Suprapubic skin (tissue), 4 donors: ENCODE results near the gene PC. TPM values are rescaled to one million over a fixed set of nuclear protein-coding genes. Genes with fewer than 3 reads are reported as not detected.

Experiments used
- DNase-seq, 2 donors: peaks; one replicate each; pipeline ENCODE4 v3.0.0-alpha.2; 2019; ENCODE audit warnings: low spot score in 2 of 2
- H3K27ac ChIP-seq: fragments of 200-600 bp; sonication (generic); one replicate; pipeline ENCODE4 v1.5.1; 2019
- H3K27me3 ChIP-seq: fragments of 200-600 bp; sonication (generic); one replicate; pipeline ENCODE4 v1.5.1; 2019
- H3K36me3 ChIP-seq: fragments of 200-600 bp; sonication (generic); one replicate; pipeline ENCODE4 v1.5.1; 2019
- H3K4me1 ChIP-seq: fragments of 200-600 bp; sonication (generic); one replicate; pipeline ENCODE4 v1.5.1; 2019
- H3K4me3 ChIP-seq: fragments of 200-600 bp; sonication (generic); one replicate; pipeline ENCODE4 v1.5.1; 2019; ENCODE audit warnings: mild to moderate bottlenecking
- H3K9me3 ChIP-seq: fragments of 200-600 bp; sonication (generic); one replicate; pipeline ENCODE4 v1.5.1; 2019
- EP300 ChIP-seq: sonication (generic); formaldehyde crosslinking; IDR thresholded peaks from one replicate; pipeline ENCODE4 v1.6.1; 2017; ENCODE audit warnings: antibody characterized with exemption
- POLR2A ChIP-seq, 2 donors: fragments of 450-650 bp; IDR thresholded peaks; one replicate each; pipeline ENCODE4 v1.6.1; 2017; ENCODE audit warnings: antibody characterized with exemption in 2 of 2, mild to moderate bottlenecking in 2 of 2, moderate library complexity in 2 of 2
- POLR2AphosphoS5 ChIP-seq, 3 donors: sonication (generic); formaldehyde crosslinking; IDR thresholded peaks; one replicate each; pipeline ENCODE4 v1.6.1; 2017; ENCODE audit warnings: antibody characterized with exemption in 3 of 3
- WGBS: methylation state at CpG from one replicate; pipeline ENCODE4 v1.1.5; 2018; 5-methylcytosine and 5-hydroxymethylcytosine counted together
- total RNA-seq, 4 donors: library from RNA; depleted of rRNA; stranded (reverse); fragments of >200 nt; gene quantifications; one replicate each; pipeline ENCODE4 v1.1.0, GENCODE V29; 2016
- TF ChIP-seq, protein P1 (sequence below), 2 donors: fragments of 200-600 bp in 1 of 2; fragments of 450-650 bp in 1 of 2; sonication (generic) in 1 of 2; IDR thresholded peaks; one replicate each; pipeline ENCODE4 v1.5.1; 2016 to 2019; ENCODE audit warnings: antibody characterized with exemption in 2 of 2, mild to moderate bottlenecking in 1 of 2, moderate library complexity in 1 of 2

The PC gene
- total RNA-seq, 4 donors from 2014 or later, result 10.8 to 25.4 (median 13.9) TPM

DNA sequence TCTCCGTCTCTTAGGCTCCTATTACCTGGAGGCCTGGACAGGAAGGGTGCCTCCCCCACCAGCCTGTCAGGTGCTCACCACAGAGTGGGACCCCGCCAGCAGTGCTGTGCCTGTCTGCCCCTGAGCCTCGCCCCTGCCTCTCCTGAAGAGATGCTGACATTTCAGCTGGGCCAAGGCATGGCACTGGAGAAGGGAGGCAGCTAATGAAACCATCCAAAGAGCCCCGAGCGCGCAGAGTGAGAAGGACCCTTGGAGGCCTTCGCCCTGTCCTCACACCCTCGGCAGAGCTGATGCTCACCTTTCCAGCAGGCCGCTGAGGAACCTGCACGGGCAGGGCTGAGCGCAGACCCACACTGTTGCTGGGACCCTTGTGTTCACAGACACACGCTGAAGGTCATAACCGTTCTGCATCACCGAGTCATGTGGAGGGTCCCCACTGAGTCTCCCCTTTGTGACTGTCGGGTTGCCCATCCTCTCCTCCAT is 103.4 kb downstream of the PC start:
- 97% methylated on average over 15 of the region's 15 CpGs for WGBS
- H3K4me3 ChIP-seq, result no peak overlapping the region
- TF ChIP-seq POLR2A (IDR thresholded peaks at IDR 0.05), result no peak
- TF ChIP-seq, protein P1, sequence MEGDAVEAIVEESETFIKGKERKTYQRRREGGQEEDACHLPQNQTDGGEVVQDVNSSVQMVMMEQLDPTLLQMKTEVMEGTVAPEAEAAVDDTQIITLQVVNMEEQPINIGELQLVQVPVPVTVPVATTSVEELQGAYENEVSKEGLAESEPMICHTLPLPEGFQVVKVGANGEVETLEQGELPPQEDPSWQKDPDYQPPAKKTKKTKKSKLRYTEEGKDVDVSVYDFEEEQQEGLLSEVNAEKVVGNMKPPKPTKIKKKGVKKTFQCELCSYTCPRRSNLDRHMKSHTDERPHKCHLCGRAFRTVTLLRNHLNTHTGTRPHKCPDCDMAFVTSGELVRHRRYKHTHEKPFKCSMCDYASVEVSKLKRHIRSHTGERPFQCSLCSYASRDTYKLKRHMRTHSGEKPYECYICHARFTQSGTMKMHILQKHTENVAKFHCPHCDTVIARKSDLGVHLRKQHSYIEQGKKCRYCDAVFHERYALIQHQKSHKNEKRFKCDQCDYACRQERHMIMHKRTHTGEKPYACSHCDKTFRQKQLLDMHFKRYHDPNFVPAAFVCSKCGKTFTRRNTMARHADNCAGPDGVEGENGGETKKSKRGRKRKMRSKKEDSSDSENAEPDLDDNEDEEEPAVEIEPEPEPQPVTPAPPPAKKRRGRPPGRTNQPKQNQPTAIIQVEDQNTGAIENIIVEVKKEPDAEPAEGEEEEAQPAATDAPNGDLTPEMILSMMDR (IDR thresholded peaks at IDR 0.05), result no peak
- no peak for TF ChIP-seq EP300
- no peak for TF ChIP-seq POLR2AphosphoS5 (IDR thresholded peaks at IDR 0.05)

DNA sequence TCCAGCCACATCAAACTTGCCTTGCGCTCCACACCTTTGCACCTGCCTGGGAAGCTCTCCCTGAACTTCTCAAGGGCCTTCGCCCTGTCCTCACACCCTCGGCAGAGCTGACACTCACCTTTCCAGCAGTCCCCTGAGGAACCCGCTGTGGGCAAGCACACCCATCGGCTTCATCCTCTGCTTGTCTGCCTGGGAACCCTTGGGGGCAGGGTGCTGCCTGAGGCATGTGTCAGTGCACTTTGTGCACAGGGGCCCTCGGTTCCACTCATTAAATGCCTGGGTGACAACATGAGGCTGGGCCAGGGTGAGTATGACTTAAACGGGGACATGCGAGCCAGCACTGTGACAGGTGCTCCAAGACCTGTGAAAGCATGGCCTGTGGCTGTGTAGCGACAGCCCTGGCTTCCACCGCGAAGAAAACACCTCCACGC is 103.9 kb downstream of the PC start:
- TF ChIP-seq POLR2AphosphoS5 (IDR thresholded peaks at IDR 0.05) (no peak), POLR2A (IDR thresholded peaks at IDR 0.05) (no peak), EP300 (no peak)
- TF ChIP-seq, protein P1 (IDR thresholded peaks at IDR 0.05), result no peak

More for the DNA sequence above, 103.4 kb downstream of the PC start:
- peaks cover 32% of the 10 kb centered on the region for H3K4me1 ChIP-seq
- peaks cover 8% of the 10 kb centered on the region for H3K36me3 ChIP-seq
- H3K9me3 ChIP-seq, result no peaks in the 10 kb centered on the region
- peak in 1 of 2 donors; percentile 57 for DNase-seq
- no peak overlapping the region for H3K27ac ChIP-seq
- no peaks in the 10 kb centered on the region for H3K27me3 ChIP-seq

DNA sequence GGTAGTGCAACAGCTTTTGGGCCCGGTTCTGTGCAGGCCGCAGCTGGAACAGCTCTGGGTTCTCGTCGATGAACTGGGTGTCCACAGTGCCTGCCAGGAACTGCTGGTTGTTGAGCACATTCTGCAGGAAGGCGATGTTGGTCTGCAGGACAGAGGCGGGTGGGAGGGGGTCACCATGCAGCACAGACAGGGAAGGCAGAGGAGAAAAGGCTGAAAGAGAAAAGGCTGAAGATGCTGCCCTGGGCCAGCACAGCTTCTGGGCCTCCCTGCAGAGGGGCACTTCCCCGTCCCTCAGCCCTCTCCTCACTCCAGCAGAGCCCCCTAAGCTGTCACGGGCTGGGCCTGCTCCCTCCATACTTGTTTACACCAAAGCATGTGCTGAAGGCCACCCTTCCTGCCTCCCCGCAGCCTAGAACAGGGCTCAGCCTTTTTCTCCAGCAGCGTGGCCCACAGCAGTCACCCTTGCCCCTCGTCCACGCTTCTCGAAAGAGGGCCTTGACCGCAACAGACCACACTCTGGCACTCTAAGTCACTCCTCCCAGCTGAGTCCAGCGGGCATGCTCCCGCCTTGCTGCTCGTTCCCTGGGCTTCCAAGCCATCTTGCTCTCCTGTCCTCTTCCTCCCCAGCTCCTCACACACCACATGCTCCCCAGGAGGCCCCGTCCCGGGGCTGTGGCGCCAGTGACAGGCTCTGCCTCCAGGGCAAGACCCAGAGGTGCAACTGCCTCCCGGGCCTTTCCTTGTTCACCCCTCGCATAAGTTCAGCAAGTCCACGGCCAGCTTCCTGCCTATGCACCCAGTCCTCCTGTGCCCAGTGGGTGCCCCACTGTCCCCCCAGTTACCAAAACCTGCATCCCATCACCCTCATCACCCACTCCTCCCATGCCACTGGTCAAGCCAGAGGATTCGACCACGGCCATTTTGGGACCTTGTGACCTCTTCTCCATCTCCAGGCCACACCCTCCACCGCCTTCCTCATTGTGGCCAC is 104.6 kb downstream of the PC start:
- no peak overlapping the region for H3K4me3 ChIP-seq
- TF ChIP-seq EP300 (no peak), POLR2A (IDR thresholded peaks at IDR 0.05) (no peak), POLR2AphosphoS5 (IDR thresholded peaks at IDR 0.05) (no peak)
- TF ChIP-seq, protein P1 (IDR thresholded peaks at IDR 0.05), result no peak
- H3K4me1 ChIP-seq, result peaks cover 26% of the 10 kb centered on the region
- H3K27me3 ChIP-seq, result no peaks in the 10 kb centered on the region
- no peaks in the 10 kb centered on the region for H3K9me3 ChIP-seq
- DNase-seq, result no peak
- H3K27ac ChIP-seq, result no peak overlapping the region
- 88% methylated on average over 26 of the region's 26 CpGs for WGBS
- H3K36me3 ChIP-seq, result peaks cover 14% of the 10 kb centered on the region

More for the DNA sequence above, 103.9 kb downstream of the PC start:
- Histone ChIP-seq H3K27me3 (no peaks in the 10 kb centered on the region), H3K4me1 (peaks cover 32% of the 10 kb centered on the region), H3K9me3 (no peaks in the 10 kb centered on the region), H3K36me3 (peaks cover 10% of the 10 kb centered on the region), H3K27ac (no peak overlapping the region), H3K4me3 (no peak overlapping the region)
- WGBS, result 96% methylated on average over 9 of the region's 12 CpGs
- no peak for DNase-seq

GRCh38 chr11:66852466-66853241 is 105.5 kb downstream of the PC start:
- H3K4me3 ChIP-seq, result no peak overlapping the region
- H3K27me3 ChIP-seq, result no peaks in the 10 kb centered on the region
- TF ChIP-seq POLR2AphosphoS5 (IDR thresholded peaks at IDR 0.05) (no peak), EP300 (no peak), POLR2A (IDR thresholded peaks at IDR 0.05) (no peak)
- TF ChIP-seq, protein P1 (IDR thresholded peaks at IDR 0.05), result no peak
- H3K27ac ChIP-seq, result no peak overlapping the region
- H3K36me3 ChIP-seq, result peaks cover 19% of the 10 kb centered on the region
- WGBS, result 90% methylated on average over 22 of the region's 26 CpGs
- no peaks in the 10 kb centered on the region for H3K9me3 ChIP-seq
- no peak for DNase-seq
- H3K4me1 ChIP-seq, result peaks cover 21% of the 10 kb centered on the region
